HL-60 (cell line): ENCODE data around the gene POLR2L.

Experiments used
- DNase-seq, 2 experiments: peaks; one replicate each; pipeline ENCODE4 v3.0.0-alpha.2; 2010 to 2020; ENCODE audit warnings: low read depth in 1 of 2, low spot score in 1 of 2
- H3K27ac ChIP-seq: fragments of 250-450 bp; sonication (Bioruptor Pico); replicated peaks from 2 replicates; pipeline ENCODE4 v1.5.1; 2020; ENCODE audit warnings: mild to moderate bottlenecking, moderate library complexity
- H3K27me3 ChIP-seq: fragments of 250-450 bp; sonication (Bioruptor Pico); 2 replicates; pipeline ENCODE4 v1.5.1; 2021; ENCODE audit warnings: mild to moderate bottlenecking, moderate library complexity; ENCODE audit not compliant: insufficient read depth, poor library complexity, severe bottlenecking
- H3K4me3 ChIP-seq: replicated peaks from 2 replicates; pipeline ENCODE4 v1.5.1; 2011; ENCODE audit warnings: mild to moderate bottlenecking, control low read depth, low read length; ENCODE audit not compliant: insufficient read depth
- GABPA ChIP-seq: IDR thresholded peaks from 2 replicates; pipeline ENCODE4 v1.6.1; 2012; ENCODE audit warnings: low read depth
- POLR2AphosphoS5 ChIP-seq: IDR thresholded peaks from 2 replicates; pipeline ENCODE4 v1.6.1; 2012; ENCODE audit warnings: low read depth
- SPI1 ChIP-seq: IDR thresholded peaks from 2 replicates; pipeline ENCODE4 v1.6.1; 2012; ENCODE audit warnings: low read depth, mild to moderate bottlenecking, borderline replicate concordance
- TF ChIP-seq, protein P1 (sequence below): IDR thresholded peaks from 2 replicates; pipeline ENCODE4 v1.6.1; 2012; ENCODE audit warnings: low read depth; ENCODE audit not compliant: insufficient replicate concordance
- TF ChIP-seq, protein P2 (sequence below): IDR thresholded peaks from one replicate; pipeline ENCODE4 v1.5.1; 2011; ENCODE audit warnings: low read length, control low read depth, inconsistent platforms; ENCODE audit not compliant: insufficient read depth

POLR2L gene

GRCh38 chr11:825366-826226 is 16.7 kb downstream of the POLR2L start:
- DNase-seq: no peak
- no peak overlapping the region for H3K4me3 ChIP-seq
- no peak overlapping the region; the same call in 1 of the 2 replicates for H3K27ac ChIP-seq
- TF ChIP-seq SPI1 (peak; percentile 9; the same call in 1 of the 2 replicates), POLR2AphosphoS5 (no peak)
- TF ChIP-seq, protein P1, sequence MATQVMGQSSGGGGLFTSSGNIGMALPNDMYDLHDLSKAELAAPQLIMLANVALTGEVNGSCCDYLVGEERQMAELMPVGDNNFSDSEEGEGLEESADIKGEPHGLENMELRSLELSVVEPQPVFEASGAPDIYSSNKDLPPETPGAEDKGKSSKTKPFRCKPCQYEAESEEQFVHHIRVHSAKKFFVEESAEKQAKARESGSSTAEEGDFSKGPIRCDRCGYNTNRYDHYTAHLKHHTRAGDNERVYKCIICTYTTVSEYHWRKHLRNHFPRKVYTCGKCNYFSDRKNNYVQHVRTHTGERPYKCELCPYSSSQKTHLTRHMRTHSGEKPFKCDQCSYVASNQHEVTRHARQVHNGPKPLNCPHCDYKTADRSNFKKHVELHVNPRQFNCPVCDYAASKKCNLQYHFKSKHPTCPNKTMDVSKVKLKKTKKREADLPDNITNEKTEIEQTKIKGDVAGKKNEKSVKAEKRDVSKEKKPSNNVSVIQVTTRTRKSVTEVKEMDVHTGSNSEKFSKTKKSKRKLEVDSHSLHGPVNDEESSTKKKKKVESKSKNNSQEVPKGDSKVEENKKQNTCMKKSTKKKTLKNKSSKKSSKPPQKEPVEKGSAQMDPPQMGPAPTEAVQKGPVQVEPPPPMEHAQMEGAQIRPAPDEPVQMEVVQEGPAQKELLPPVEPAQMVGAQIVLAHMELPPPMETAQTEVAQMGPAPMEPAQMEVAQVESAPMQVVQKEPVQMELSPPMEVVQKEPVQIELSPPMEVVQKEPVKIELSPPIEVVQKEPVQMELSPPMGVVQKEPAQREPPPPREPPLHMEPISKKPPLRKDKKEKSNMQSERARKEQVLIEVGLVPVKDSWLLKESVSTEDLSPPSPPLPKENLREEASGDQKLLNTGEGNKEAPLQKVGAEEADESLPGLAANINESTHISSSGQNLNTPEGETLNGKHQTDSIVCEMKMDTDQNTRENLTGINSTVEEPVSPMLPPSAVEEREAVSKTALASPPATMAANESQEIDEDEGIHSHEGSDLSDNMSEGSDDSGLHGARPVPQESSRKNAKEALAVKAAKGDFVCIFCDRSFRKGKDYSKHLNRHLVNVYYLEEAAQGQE: no peak
- H3K27me3 ChIP-seq: peaks cover 6% of the 10 kb centered on the region

DNA sequence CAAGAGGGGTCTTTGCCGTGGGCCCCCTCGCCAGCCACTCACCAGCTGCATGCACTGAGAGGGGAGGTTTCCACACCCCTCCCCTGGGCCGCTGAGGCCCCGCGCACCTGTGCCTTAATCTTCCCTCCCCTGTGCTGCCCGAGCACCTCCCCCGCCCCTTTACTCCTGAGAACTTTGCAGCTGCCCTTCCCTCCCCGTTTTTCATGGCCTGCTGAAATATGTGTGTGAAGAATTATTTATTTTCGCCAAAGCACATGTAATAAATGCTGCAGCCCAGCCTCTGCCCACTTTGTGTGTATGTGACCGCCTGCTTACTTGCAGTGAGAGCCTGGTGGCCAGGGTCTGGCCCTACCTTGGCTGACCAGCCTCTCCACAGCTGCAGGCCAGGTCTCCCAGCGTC is 17.4 kb downstream of the POLR2L start:
- TF ChIP-seq GABPA (no peak), POLR2AphosphoS5 (no peak), SPI1 (no peak)
- TF ChIP-seq, protein P2, sequence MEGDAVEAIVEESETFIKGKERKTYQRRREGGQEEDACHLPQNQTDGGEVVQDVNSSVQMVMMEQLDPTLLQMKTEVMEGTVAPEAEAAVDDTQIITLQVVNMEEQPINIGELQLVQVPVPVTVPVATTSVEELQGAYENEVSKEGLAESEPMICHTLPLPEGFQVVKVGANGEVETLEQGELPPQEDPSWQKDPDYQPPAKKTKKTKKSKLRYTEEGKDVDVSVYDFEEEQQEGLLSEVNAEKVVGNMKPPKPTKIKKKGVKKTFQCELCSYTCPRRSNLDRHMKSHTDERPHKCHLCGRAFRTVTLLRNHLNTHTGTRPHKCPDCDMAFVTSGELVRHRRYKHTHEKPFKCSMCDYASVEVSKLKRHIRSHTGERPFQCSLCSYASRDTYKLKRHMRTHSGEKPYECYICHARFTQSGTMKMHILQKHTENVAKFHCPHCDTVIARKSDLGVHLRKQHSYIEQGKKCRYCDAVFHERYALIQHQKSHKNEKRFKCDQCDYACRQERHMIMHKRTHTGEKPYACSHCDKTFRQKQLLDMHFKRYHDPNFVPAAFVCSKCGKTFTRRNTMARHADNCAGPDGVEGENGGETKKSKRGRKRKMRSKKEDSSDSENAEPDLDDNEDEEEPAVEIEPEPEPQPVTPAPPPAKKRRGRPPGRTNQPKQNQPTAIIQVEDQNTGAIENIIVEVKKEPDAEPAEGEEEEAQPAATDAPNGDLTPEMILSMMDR: no peak
- TF ChIP-seq, protein P1: no peak
- Histone ChIP-seq H3K27ac (no peak overlapping the region), H3K4me3 (no peak overlapping the region), H3K27me3 (no peaks in the 10 kb centered on the region)
- no peak for DNase-seq

- H3K27ac ChIP-seq: no peak overlapping the region
- TF ChIP-seq POLR2AphosphoS5 (no peak), SPI1 (no peak), GABPA (no peak)
- TF ChIP-seq, protein P2: no peak
- TF ChIP-seq, protein P1: no peak
- no peaks in the 10 kb centered on the region for H3K27me3 ChIP-seq
- H3K4me3 ChIP-seq: no peak overlapping the region
- DNase-seq: no peak
Observed at GRCh38 chr11:824292-824880, 17.9 kb downstream of the POLR2L start.
